ENCODE results near the gene AHDC1.

DNA sequence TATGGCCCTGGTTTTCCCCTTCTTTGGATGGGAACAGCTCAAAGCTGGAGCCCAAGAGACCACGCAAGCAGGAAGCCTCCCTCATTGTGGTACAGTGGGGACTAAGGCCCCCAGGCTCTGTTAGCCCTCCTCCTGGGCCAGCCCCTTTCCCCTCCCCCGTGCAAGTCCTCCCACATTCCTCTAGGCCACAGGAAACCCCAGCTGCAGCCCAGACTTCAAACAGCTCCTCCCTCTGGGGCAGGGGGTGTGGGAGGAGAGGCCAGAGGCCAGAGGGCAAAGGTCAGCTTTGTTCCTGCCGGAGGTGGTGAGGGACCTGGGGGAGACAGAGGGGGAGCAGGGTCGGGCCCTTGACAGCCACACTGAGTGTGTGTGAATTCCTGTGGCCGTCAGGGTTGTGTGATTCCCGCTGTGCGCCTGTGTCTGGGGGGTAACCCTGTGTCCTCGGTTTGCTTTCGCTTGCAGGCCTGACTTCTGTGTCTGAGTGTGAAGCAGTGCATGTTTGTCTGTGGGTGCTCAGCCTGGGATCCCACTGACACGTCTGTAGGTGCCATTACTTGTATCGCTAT is 3.4 kb upstream of the AHDC1 start:
- TF ChIP-seq, protein P1, sequence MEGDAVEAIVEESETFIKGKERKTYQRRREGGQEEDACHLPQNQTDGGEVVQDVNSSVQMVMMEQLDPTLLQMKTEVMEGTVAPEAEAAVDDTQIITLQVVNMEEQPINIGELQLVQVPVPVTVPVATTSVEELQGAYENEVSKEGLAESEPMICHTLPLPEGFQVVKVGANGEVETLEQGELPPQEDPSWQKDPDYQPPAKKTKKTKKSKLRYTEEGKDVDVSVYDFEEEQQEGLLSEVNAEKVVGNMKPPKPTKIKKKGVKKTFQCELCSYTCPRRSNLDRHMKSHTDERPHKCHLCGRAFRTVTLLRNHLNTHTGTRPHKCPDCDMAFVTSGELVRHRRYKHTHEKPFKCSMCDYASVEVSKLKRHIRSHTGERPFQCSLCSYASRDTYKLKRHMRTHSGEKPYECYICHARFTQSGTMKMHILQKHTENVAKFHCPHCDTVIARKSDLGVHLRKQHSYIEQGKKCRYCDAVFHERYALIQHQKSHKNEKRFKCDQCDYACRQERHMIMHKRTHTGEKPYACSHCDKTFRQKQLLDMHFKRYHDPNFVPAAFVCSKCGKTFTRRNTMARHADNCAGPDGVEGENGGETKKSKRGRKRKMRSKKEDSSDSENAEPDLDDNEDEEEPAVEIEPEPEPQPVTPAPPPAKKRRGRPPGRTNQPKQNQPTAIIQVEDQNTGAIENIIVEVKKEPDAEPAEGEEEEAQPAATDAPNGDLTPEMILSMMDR (IDR thresholded peaks at IDR 0.05; ENCODE audit: poor library complexity, severe bottlenecking): no peak
- TF ChIP-seq, protein P2, sequence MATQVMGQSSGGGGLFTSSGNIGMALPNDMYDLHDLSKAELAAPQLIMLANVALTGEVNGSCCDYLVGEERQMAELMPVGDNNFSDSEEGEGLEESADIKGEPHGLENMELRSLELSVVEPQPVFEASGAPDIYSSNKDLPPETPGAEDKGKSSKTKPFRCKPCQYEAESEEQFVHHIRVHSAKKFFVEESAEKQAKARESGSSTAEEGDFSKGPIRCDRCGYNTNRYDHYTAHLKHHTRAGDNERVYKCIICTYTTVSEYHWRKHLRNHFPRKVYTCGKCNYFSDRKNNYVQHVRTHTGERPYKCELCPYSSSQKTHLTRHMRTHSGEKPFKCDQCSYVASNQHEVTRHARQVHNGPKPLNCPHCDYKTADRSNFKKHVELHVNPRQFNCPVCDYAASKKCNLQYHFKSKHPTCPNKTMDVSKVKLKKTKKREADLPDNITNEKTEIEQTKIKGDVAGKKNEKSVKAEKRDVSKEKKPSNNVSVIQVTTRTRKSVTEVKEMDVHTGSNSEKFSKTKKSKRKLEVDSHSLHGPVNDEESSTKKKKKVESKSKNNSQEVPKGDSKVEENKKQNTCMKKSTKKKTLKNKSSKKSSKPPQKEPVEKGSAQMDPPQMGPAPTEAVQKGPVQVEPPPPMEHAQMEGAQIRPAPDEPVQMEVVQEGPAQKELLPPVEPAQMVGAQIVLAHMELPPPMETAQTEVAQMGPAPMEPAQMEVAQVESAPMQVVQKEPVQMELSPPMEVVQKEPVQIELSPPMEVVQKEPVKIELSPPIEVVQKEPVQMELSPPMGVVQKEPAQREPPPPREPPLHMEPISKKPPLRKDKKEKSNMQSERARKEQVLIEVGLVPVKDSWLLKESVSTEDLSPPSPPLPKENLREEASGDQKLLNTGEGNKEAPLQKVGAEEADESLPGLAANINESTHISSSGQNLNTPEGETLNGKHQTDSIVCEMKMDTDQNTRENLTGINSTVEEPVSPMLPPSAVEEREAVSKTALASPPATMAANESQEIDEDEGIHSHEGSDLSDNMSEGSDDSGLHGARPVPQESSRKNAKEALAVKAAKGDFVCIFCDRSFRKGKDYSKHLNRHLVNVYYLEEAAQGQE (IDR thresholded peaks at IDR 0.05; ENCODE audit: borderline replicate concordance): no peak
- no peak for TF ChIP-seq EZH2 (IDR thresholded peaks at IDR 0.05; ENCODE audit: borderline replicate concordance, insufficient read depth, low read length, poor library complexity, severe bottlenecking)
- no peak for TF ChIP-seq EP300 (conservative IDR thresholded peaks at IDR 0.05; ENCODE audit: poor library complexity, severe bottlenecking)

Measured in neural cell (in vitro differentiated cells).